A673 (cell line): ENCODE measurements around the gene PRR5L. TPM values are rescaled to one million over a fixed set of nuclear protein-coding genes. Genes with fewer than 3 reads are reported as not detected.

Experiments
- BruUV-seq: library from RNA; stranded (reverse); fragments of 400-500 nt; replicated peaks from 2 replicates; lab custom pipeline; 2021; lab: Mats Ljungman, UMichigan
- CTCF ChIA-PET: fragments of 300-600 bp; sonication (Branson Sonifier 250); formaldehyde crosslinking; loops from one replicate; lab custom pipeline; 2022; ENCODE audit warnings: antibody characterized with exemption; lab: Charles Lee
- POLR2A ChIA-PET: fragments of 300-600 bp; sonication (Branson Sonifier 250); formaldehyde crosslinking; loops from one replicate; lab custom pipeline; 2022; ENCODE audit warnings: antibody characterized with exemption; ENCODE audit not compliant: low non-redundant PET; lab: Charles Lee
- DNase-seq: peaks from one replicate; pipeline ENCODE4 v3.0.0-alpha.2; 2015; ENCODE audit warnings: low spot score
- H3K27ac ChIP-seq: fragments of 200-600 bp; sonication (generic); 2 replicates; pipeline ENCODE4 v1.5.1; 2016; ENCODE audit warnings: mixed run types, low read depth, mild to moderate bottlenecking, mixed read lengths, antibody characterized with exemption, low read length; ENCODE audit not compliant: poor library complexity, severe bottlenecking
- H3K27me3 ChIP-seq: fragments of 200-600 bp; sonication (generic); replicated peaks from 2 replicates; pipeline ENCODE4 v1.6.1; 2017; ENCODE audit warnings: mixed run types, low read depth, mild to moderate bottlenecking, mixed read lengths, antibody characterized with exemption, low read length; ENCODE audit not compliant: insufficient read depth, poor library complexity
- H3K36me3 ChIP-seq: fragments of 200-600 bp; sonication (generic); 2 replicates; pipeline ENCODE4 v1.6.1; 2016; ENCODE audit warnings: mixed run types, mild to moderate bottlenecking, mixed read lengths, antibody characterized with exemption, low read length; ENCODE audit not compliant: insufficient read depth, poor library complexity, severe bottlenecking
- H3K4me1 ChIP-seq: fragments of 200-600 bp; sonication (generic); 2 replicates; pipeline ENCODE4 v1.6.1; 2017; ENCODE audit warnings: mixed run types, mild to moderate bottlenecking, mixed read lengths, antibody characterized with exemption, low read length; ENCODE audit not compliant: insufficient read depth, poor library complexity, severe bottlenecking
- H3K4me3 ChIP-seq: fragments of 200-600 bp; sonication (generic); 2 replicates; pipeline ENCODE4 v1.5.1; 2016; ENCODE audit warnings: low read depth, mixed run types, mild to moderate bottlenecking, mixed read lengths, low read length; ENCODE audit not compliant: poor library complexity, severe bottlenecking
- H3K9me3 ChIP-seq: fragments of 200-600 bp; sonication (generic); 2 replicates; pipeline ENCODE4 v1.6.1; 2016; ENCODE audit warnings: mixed run types, low read depth, mild to moderate bottlenecking, mixed read lengths, antibody characterized with exemption, low read length; ENCODE audit not compliant: poor library complexity, severe bottlenecking
- EZH2 ChIP-seq: fragments of 200-600 bp; sonication (generic); IDR thresholded peaks from 2 replicates; pipeline ENCODE4 v1.6.1; 2017; ENCODE audit warnings: borderline replicate concordance, low read depth, mild to moderate bottlenecking, mixed read lengths, antibody characterized with exemption, low read length; ENCODE audit not compliant: poor library complexity, severe bottlenecking
- intact Hi-C: fragments of 100-400 bp; cut with micrococcal nuclease; formaldehyde crosslinking; loops from one replicate; pipeline ENCODE4 v1.10.0; 2022; ENCODE audit not compliant: unreplicated experiment
- total RNA-seq: library from RNA; stranded (reverse); gene quantifications from 2 replicates; pipeline ENCODE4 v1.2.3, GENCODE V29; 2021
- TF ChIP-seq, protein P1 (sequence below): fragments of 300-800, 200-600 bp; sonication (generic); conservative IDR thresholded peaks from 2 replicates; pipeline ENCODE4 v1.5.1; 2017; ENCODE audit warnings: low read depth, mild to moderate bottlenecking, antibody characterized with exemption, low read length, moderate library complexity, mixed read lengths

Gene PRR5L
- total RNA-seq, 1 experiment from 2014 or later: 102 TPM

DNA sequence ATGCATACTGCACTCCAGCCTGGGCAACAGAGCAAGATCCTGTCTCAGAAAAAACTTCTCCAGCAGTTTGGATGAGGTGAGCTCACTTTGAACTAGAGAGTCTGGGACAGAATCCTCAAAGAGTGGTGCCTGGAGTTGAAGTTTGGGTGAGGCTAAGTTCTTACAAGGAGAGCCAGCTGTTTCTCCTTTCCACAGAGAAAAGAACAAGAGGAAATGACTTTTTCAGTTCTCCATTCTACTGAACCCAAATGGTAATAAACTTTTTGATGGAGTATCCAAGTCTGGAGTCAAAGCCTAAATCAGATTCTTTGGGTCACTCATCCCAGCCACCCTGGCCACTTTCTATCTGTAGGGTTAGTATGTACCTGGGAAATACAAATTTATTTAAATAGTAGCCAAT lies 111.3 kb downstream of the PRR5L start:
- Histone ChIP-seq H3K4me1 (no peaks in the 10 kb centered on the region), H3K27ac (no peak overlapping the region), H3K4me3 (no peak overlapping the region), H3K9me3 (no peaks in the 10 kb centered on the region), H3K36me3 (peaks cover 43% of the 10 kb centered on the region), H3K27me3 (no peaks in the 10 kb centered on the region)
- DNase-seq: no peak
- BruUV-seq: no TSS peak
- intact Hi-C loops: no loop called here
- TF ChIP-seq EZH2: no peak
- TF ChIP-seq, protein P1, sequence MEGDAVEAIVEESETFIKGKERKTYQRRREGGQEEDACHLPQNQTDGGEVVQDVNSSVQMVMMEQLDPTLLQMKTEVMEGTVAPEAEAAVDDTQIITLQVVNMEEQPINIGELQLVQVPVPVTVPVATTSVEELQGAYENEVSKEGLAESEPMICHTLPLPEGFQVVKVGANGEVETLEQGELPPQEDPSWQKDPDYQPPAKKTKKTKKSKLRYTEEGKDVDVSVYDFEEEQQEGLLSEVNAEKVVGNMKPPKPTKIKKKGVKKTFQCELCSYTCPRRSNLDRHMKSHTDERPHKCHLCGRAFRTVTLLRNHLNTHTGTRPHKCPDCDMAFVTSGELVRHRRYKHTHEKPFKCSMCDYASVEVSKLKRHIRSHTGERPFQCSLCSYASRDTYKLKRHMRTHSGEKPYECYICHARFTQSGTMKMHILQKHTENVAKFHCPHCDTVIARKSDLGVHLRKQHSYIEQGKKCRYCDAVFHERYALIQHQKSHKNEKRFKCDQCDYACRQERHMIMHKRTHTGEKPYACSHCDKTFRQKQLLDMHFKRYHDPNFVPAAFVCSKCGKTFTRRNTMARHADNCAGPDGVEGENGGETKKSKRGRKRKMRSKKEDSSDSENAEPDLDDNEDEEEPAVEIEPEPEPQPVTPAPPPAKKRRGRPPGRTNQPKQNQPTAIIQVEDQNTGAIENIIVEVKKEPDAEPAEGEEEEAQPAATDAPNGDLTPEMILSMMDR: no peak
- ChIA-PET POLR2A (no interaction called here), CTCF (no interaction called here)

DNA sequence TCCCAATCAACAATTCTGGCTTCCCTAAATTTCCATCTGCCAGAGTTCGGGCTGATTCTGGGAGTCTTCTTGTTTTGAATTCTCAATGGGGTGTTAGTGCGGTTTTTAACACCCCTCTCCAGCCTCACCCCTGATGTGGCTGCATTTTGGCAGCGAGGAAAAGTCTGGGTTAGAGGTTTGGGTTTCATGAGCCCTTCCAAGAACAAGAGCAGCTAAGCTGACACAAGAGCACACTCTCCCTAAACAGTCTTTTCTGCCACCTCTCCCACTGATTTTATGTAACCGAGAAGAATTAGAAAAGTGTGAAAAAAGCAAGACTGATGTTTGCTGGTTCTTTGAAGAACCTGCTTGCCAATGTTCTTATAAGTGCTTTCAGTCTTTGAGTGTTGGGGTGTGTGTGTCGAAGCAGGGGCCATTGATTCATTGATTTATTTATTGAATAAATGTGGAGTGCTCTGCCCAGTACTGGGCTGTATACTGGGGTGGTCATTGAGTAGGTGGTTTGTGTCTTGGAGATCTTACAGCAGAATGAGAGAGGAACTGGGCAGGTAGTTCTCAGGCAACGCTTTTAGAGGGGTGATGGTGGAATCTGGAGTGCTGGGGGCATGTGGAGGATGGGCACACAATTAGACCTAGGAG lies 112.5 kb downstream of the PRR5L start:
- intact Hi-C loops: no loop called here
- no peaks in the 10 kb centered on the region for H3K27me3 ChIP-seq
- TF ChIP-seq, protein P1: no peak
- no peak for TF ChIP-seq EZH2
- H3K9me3 ChIP-seq: no peaks in the 10 kb centered on the region
- no TSS peak for BruUV-seq
- H3K4me1 ChIP-seq: no peaks in the 10 kb centered on the region
- peaks cover 51% of the 10 kb centered on the region for H3K36me3 ChIP-seq
- no peak overlapping the region for H3K4me3 ChIP-seq
- no peak overlapping the region for H3K27ac ChIP-seq
- ChIA-PET CTCF (no interaction called here), POLR2A (no interaction called here)
- DNase-seq: no peak

DNA sequence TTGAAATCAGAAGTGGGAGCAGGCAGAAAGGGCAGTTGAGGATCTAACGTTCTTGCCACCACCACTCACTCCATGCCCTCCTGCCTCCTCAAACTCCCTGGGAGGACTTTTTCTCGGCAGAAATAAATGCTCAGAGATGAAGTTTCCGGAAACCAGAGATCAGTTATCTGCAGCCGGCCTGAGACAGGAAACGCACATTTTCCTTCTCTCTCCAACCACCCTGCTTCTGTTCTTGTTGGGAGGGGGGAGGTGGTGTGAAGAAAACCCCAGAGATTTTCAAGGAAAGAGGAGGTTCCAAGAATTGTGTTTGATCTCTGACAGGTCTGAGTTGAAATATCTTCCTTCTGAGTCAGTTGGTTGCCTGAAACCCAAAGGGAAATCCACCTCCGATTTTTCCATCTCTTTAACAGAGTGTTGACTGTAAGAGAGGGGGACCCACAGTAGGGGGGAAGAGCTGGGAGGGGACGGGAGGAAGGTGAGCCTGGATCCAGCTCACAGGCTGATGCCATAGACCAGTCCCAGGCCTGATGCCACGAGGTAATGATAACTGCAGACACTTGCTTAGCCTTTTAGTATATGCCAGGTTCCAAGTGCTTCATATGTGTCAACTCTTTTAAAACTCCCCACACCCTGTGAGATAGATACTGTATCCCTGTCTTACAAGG lies 113.2 kb downstream of the PRR5L start:
- H3K36me3 ChIP-seq: peaks cover 44% of the 10 kb centered on the region
- TF ChIP-seq, protein P1: no peak
- TF ChIP-seq EZH2: no peak
- ChIA-PET POLR2A (no interaction called here), CTCF (no interaction called here)
- H3K27ac ChIP-seq: no peak overlapping the region
- no peaks in the 10 kb centered on the region for H3K9me3 ChIP-seq
- H3K4me1 ChIP-seq: no peaks in the 10 kb centered on the region
- DNase-seq: no peak
- no peaks in the 10 kb centered on the region for H3K27me3 ChIP-seq
- H3K4me3 ChIP-seq: no peak overlapping the region
- no TSS peak for BruUV-seq
- intact Hi-C loops: no loop called here
